Measurements from ENCODE around the gene SFXN5.

- TF ChIP-seq EZH2 (IDR thresholded peaks at IDR 0.05; ENCODE audit: low read length), result no peak
- TF ChIP-seq CTCF (optimal IDR thresholded peaks at IDR 0.05 in 1 of 3, IDR thresholded peaks at IDR 0.05 in 1 of 3, conservative IDR thresholded peaks at IDR 0.05 in 1 of 3; ENCODE audit: extremely low read depth in 1 of 3, insufficient read depth in 2 of 3, low read length in 3 of 3), result no peak
Observed at GRCh38 chr2:73022024-73022568, 49.4 kb downstream of the SFXN5 start.
